Measurements from ENCODE around the gene SGCD. TPM values are rescaled to one million over a fixed set of nuclear protein-coding genes. Genes with fewer than 3 reads are reported as not detected.

Gene SGCD
- total and polyA plus RNA-seq, 11 donors, result 17.4 to 150 (median 76.9) TPM

DNA sequence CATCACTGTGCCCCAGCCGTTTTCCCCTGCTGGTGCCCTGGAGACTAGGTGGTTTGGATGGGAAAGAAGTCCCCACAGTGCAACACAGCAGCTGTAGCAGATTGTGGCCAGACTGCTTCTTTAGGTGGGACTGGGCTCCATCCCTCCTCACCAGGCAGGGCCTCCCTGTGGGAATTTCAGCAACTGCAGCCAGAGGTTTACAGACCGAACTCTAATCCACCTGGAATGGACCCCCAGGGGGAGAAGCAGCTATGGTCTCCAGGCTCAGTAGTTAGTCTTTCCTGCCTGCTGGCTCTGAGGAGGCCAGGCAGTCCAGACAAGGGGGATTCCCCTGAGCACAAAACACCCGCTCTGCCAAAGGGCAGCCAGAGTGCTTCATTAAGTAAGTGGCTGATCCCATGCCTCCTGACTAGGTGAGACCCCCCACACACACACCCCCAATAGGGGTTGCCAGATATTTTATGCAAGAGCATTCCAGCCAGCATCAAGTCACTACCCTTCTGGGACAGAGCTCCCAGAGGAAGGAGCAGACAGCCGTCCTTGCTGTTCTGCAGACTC, 188.9 kb downstream of the SGCD start:
- peaks cover 0 to 21% (median 0%) of the 10 kb centered on the region in 12 donors for H3K9me3 ChIP-seq
- H3K27ac ChIP-seq, result no peak overlapping the region
- TF ChIP-seq POLR2A (IDR thresholded peaks at IDR 0.05), result no peak
- TF ChIP-seq, protein P1, sequence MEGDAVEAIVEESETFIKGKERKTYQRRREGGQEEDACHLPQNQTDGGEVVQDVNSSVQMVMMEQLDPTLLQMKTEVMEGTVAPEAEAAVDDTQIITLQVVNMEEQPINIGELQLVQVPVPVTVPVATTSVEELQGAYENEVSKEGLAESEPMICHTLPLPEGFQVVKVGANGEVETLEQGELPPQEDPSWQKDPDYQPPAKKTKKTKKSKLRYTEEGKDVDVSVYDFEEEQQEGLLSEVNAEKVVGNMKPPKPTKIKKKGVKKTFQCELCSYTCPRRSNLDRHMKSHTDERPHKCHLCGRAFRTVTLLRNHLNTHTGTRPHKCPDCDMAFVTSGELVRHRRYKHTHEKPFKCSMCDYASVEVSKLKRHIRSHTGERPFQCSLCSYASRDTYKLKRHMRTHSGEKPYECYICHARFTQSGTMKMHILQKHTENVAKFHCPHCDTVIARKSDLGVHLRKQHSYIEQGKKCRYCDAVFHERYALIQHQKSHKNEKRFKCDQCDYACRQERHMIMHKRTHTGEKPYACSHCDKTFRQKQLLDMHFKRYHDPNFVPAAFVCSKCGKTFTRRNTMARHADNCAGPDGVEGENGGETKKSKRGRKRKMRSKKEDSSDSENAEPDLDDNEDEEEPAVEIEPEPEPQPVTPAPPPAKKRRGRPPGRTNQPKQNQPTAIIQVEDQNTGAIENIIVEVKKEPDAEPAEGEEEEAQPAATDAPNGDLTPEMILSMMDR (IDR thresholded peaks at IDR 0.05), result no peak
- H3K36me3 ChIP-seq, result peaks cover 0 to 8% (median 0%) of the 10 kb centered on the region in 9 donors
- no peaks in the 10 kb centered on the region for H3K27me3 ChIP-seq
- DNase-seq, result peak in 1 of 5 donors; percentile 28
- peak in 1 of 4 donors; percentile 45 for ATAC-seq
- 65 to 82% (median 72%) methylated on average over 3 to 4 of the region's 4 CpGs for WGBS, 4 donors
- intact Hi-C loops (cut with DNase I), result no loop called here
- H3K4me3 ChIP-seq, result no peak overlapping the region
- H3K4me1 ChIP-seq, result no peaks in the 10 kb centered on the region

DNA sequence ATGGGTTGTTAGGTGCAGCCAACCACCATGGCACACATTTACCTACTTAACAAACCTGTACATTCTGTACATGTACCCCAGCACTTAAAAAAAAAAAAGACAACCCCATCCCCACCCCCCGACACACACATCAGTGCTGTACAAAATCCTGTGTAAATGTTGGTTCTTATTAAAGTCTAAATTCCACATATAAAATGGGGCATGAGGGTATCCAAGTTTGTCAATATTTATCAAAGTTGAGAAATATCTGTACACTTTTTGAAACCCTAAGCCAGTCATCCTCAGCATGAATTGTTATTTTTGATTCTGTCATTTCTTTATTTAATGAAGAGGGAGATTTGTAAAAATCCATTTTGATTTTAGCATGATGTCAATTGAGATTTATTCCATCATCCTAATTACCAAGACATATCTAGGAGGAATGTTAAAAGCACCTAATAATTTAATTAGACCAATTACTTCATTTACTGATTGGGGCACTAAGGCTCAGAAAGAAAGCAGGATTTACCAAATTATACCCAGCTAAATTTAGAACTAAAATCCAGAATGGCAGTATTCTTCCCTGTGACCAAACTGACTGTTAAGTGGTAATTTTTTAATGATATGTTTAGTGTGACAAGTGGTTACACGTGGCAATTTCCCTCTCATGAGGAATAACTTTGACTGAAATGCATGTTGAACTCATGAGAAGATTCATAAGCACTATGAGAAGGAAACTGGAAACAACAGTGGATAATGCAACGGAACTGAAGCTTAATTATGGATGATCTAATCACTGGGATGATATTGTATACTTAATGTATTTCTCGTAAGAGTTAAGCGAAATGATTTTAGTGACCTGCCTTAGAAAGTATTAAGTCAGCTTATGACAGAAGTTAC, 195.9 kb downstream of the SGCD start:
- ATAC-seq, result no peak
- Histone ChIP-seq H3K27ac (no peak overlapping the region), H3K27me3 (no peaks in the 10 kb centered on the region), H3K4me1 (no peaks in the 10 kb centered on the region), H3K36me3 (no peaks in the 10 kb centered on the region), H3K4me3 (no peak overlapping the region), H3K9me3 (peaks cover 0 to 37% (median 0%) of the 10 kb centered on the region in 12 donors)
- TF ChIP-seq, protein P1 (IDR thresholded peaks at IDR 0.05), result no peak
- TF ChIP-seq POLR2A (IDR thresholded peaks at IDR 0.05), result no peak
- intact Hi-C loops (cut with DNase I), result no loop called here
- 60 to 73% (median 68%) methylated on average over 5 of the region's 5 CpGs for WGBS, 4 donors
- no peak for DNase-seq

DNA sequence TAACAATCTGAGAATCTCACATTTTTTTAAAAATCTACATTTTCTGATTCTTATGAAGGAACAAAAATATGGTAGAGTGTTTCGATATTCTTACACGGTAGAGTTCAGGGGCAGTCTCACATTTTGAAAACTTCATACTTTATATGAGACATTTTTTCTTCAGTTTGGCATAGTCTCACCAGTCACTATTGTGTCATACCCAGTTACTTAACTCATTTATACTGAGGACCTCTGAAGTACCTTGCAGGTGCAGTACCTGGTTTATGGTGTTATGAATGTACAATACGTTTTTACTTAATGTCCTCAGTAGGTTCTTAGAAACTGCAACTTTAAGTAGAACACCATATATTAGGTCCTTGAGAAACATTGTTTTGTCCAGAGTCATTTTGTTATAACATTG, 196.6 kb downstream of the SGCD start:
- TF ChIP-seq, protein P1 (IDR thresholded peaks at IDR 0.05), result no peak
- no peak for TF ChIP-seq POLR2A (IDR thresholded peaks at IDR 0.05)
- WGBS, 4 donors, result 87 to 92% (median 90%) methylated on average over 3 of the region's 3 CpGs
- Histone ChIP-seq H3K36me3 (no peaks in the 10 kb centered on the region), H3K4me3 (no peak overlapping the region), H3K9me3 (peaks cover 0 to 30% (median 0%) of the 10 kb centered on the region in 12 donors), H3K4me1 (no peaks in the 10 kb centered on the region), H3K27me3 (no peaks in the 10 kb centered on the region), H3K27ac (no peak overlapping the region)
- DNase-seq, result no peak
- intact Hi-C loops (cut with DNase I), result no loop called here
- ATAC-seq, result no peak

All from heart left ventricle (tissue), 16 donors.